GM21367 (cell line): ENCODE measurements around the gene SH2D3A.
"Not testable (repeated sequence)": the region's sequence is repeated elsewhere in the genome, so short reads cannot be mapped to it uniquely, and the experiment has no call there.

ENCODE experiments used
- ATAC-seq: cut with Tn5 transposase; IDR thresholded peaks from one replicate; pipeline ENCODE4 v1.9.1; 2021; ENCODE audit not compliant: unreplicated experiment

SH2D3A gene

DNA sequence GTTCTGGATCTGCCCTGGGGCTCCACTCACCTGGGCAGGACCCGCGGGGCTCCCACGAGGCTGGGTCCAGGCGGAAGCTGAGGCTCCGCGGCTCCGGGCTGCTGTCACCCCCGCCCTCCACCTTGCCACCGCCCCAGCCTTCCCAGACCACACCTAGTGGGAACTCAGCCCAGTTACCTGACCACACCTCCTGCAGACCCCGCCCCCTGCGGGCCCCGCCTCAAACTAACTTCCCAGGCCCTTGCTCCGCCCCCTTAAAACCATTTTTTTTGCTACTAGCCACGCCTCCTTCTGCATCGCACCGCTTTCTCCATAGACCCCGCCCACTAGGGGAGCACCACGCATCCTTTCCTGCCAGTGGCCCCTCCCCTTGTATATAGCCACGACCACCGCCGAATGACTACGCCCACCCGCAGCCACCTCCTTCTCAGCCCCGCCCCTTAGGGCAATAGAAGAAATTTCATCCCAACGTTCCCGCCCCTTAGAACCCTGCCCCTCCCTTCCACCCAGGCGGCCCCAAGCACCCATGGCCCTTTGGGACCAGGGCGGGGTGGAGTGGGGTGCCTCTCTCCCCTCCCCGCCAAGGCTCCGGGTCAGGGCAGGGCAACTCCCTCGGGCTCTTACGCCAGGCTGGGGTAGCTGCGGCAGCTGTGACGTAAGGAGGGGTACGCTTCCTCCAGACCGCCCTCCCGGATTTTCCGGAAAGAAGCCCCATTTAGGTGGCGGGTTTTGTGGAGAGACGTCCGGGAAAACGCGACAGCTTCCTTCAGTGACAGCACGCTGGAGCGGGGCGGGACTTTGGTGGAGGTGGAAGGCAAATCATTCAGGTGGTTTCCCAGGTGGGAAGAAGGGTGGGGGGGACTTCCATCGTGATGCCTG, at the start of gene SH2D3A:
Gene SH2D3A (minus strand): TSS at position 79 of the 879 bp plus-strand sequence. CDS start 3,687 bp downstream, outside the sequence.
- ATAC-seq = peak; percentile 46

DNA sequence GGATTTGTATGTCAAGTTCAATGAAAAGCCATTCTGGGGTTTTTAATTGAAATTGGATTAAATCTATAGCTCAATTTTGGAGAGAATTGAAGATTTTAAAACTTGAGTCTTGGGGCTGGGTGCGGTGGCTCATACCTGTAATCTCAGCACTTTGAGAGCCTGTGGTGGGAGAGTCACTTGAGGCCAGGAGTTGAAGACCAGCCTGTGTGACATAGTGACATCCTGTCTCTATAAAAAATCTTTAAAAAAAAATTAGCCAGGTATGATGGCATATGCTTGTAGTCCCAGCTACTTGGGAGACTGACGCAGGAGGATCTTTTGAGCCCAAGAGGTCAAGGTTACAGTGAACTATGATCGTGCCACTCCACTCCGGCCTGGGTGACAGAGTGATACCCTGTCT, 46.4 kb upstream of the SH2D3A start:
- ATAC-seq = no peak

DNA sequence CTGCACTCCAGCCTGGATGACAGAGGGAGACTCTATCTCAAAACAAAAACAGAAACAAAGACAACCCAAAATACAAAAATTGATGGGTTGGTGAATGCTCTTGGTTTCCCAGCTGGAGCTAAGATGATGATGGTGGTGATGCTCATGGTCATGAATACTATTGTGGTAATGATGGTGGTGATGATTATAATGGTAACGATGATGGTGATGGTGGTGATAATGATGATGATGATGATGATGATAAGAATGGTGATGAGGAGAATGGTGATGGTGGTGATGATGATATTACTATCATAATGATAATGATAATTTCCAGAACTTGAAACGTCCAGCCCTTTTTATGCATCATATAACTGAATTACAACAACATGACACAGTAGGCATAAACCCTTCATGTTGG, 45.4 kb upstream of the SH2D3A start:
- ATAC-seq = no peak

DNA sequence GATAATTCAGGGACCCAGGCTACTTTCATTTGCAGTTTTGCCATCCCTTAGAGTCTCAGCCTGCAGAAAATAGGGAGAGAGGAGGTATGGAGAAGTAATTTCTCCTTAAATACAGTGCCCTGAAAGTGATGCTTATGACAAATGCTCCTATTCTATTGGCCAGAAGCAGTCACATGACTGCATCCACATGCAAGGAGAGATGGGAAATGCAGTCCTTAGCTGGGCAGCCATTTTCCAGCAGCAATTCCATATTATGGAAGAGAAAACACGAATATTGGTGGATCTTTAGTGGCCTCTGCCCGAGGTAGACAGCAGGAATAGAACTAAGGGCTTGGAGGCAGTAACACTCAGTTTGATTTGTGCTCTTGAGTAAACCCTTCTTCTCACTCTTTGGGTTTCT, 44.7 kb upstream of the SH2D3A start:
- no peak for ATAC-seq

DNA sequence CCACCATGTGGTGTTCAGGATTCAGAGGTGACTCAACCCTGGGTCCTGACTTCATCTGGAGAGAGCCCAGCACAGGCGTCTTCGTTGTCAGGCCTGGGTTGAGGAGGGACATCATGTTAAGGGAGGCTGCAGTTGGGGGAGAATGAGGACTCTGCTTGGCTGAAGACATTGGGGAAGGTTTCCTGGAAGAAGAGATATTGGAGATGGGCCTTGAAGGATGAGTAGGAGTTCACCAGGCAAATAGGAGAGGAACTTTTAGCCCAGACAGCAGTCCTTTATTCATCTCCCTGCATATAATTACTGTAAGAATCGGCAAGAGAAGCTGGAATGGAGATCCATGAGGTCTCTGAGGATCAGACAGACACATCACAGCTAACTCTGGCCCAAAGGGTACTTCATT, 44.1 kb upstream of the SH2D3A start:
- ATAC-seq = no peak

DNA sequence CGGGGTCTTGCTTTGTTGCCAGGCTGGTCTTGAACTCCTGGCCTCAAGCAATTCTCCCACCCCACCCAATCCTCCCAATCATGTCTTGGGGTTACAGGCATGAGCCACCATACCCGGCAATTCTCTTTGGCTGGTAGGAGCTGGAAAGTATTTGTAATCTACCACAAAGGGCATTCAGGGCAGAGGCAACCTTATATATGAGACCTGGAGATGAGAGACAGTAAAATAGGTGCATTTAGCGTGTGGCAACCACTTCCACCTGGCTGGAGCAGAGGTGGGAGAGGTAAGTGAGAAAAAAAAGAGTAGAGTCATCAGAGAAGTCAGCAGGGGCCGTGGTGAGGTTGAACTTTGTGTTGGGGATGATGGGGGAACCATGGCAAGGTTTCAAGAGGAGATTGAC, 42.0 kb upstream of the SH2D3A start:
- ATAC-seq = no peak

DNA sequence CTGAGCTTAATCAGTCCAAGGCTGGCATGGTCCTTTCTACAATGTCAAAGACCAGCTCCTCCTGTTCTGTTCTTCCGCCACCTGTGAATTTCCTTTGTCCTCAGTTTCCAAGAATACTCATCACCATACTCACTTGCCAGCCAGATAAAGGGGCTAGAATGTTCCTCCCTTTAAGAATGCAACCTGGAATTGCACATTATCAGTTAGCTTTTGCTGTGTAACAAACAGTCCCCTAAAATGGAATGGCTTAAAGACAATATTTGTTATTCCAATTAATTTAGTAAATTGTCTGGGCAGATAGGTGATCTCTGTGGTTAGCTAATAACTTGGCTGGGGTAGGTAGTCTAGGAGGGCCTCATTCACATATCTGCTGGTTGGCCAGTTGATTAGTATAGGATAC, 41.3 kb upstream of the SH2D3A start:
- no peak for ATAC-seq

DNA sequence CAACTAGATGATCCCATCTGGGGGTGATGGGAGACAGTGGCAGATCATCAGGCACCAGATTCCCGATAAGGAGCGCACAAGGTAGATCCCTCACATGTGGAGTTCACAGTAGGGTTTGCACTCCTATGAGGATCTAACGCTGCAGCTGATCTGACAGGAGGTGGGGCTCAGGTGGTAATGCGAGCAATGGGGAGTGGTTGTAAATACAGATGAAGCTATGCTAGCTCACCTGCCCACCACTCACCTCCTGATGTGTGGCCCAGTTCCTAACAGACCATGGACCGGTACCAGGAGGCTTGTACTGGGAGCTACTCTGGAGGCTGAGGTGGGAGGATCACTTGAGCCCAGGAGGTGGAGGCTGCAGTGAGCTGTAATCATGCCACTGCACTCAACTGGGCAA, 40.1 kb upstream of the SH2D3A start:
- no peak for ATAC-seq

DNA sequence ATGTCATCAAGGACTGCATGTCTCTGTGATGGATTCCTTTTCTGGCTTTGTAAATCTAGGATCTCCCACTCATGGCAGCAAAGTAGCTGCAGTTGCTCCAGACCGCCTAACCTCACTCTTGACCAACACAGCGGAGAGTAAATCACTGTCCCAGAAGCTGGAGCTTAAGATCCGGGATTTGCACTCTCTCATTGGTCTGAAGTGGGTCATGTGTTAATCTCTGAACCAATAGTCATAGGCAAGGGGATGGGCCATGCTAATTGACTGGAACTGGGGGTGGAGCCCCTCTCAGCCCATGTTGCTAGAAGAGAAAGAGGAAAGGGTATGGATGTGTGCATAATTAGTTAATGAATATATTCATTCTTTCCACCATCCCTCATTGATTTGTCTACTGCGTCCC, 39.3 kb upstream of the SH2D3A start:
- ATAC-seq = no peak

DNA sequence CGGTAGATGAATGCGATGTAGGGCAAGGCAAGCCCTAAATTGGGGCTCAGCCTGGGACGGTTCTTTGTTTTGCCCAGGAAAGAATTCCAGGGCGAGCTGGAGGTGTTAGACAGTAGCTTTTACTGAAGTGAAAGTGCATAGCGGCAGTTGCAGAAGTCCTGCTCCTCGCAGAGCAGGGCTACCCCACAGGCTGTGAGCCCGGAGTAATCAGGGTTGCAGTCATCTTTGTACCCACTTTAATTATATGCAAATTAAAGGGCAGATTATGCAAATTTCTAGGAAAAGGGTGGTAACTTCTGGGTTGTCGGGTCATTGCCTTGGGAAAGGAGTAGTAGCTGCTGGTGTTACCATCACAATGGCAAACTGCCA, 35.8 kb upstream of the SH2D3A start:
- ATAC-seq = no peak

DNA sequence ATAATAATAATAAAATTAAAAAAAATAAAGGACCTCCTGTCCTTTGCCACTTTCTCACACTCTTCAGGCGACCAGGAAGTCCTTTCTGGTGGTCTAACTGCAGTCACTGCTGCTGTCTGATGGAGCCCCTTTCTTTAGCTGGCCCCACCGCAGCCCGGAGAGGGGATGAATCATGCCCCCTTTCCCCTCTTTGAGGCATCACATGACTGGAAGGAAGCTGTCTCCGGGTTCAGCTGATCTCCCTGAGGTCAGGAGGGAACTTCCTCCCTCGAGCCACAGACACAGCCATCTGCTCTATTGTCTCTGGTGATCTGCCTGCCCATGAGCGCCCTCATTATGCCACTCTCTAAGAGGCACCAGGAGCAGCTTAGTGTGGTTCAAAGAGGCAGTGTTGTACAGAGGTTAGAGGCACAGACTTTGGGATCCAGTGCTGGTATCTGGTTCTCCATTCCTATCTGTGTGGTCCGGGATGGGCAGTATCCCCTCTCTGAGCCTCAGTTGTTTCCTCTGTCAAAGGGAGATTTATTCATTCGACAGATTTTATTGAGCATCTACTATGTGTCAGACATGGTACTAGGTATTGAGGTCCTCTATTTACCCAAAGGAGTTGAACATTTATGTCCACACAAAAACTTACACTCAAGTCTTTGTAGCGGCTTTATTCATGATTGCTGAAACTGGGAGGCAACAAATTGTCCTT, 35.3 kb upstream of the SH2D3A start:
- peak; percentile 43 for ATAC-seq

DNA sequence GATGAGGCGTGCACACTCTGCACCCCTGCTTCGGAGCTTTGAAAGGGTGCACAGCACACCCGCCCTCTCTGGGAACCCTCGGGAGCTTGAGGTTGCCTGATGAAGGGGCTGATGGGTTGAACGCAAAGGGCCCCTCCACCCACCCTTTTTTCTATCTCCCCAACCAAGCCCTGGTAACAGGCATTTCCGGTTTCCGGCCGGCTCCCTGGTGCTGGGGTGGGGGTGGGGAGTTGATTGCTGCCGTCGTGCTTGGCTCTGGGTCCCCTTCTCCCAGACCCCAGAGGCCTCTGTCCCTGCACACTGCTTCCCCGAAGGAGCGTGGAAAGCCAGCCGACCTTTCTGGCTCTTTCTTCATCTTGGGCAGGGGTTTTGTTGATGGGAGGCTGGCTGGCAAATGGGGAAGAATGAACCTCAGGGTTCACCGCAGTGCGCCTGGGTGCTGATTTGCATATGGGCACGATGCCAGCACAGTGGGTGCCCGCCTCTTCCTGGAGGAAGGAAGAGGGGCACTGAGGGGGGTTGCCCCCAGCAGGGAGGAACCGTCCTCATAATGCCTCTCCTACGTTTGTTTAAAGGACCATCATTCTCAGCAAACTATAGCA, 34.4 kb upstream of the SH2D3A start:
- no peak for ATAC-seq

DNA sequence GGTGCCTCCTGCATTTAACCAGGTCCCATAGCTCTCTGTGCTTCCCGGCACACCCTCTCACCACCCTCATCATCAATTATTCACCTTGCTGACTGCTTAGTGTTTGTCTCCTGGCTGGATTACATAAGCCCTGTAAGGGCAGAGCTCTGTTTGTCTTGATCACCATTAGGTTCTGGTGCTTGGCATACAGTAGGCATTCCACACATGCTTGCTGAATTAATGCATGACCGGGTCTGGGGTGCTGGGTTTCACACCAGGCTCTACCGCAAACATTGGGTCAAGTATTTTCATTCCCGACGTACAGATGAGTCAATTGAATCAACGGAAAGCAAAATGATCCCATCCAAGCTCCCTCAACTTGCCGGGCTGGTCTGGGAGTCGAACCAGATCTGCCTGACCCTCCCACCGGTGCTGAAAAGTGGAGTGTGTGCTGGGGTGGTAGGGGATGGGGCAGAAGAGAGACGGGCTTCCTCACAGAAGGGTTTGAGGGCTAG, 33.8 kb upstream of the SH2D3A start:
- ATAC-seq = no peak

DNA sequence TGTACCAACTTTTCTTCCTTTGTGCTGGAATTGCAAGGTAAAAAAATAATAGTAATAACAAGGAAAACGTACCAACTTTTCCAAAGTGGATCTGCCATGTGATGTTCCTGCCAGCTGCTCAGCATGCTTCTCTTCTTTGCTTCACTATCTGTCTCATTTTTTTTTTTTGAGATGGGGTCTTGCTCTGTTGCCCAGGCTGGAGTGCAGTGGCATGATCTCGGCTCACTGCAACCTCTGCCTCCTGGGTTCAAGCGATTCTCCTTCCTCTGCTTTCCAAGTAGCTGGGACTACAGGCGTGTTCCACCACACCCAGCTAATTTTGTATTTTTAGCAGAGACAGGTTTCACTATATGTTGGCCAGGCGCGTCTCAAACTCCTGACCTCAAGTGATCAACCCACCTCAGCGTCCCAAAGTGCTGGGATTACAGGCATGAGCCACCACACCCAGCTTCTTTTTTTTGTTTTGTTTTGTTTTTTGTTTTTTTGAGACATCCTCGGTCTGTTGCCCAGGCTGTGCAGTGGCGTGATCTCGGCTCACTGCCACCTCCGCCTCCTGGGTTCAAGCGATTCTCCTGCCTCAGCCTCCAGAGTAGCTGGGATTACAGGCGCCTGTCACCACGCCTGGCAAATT, 33.0 kb upstream of the SH2D3A start:
- not testable (repeated sequence) for ATAC-seq

DNA sequence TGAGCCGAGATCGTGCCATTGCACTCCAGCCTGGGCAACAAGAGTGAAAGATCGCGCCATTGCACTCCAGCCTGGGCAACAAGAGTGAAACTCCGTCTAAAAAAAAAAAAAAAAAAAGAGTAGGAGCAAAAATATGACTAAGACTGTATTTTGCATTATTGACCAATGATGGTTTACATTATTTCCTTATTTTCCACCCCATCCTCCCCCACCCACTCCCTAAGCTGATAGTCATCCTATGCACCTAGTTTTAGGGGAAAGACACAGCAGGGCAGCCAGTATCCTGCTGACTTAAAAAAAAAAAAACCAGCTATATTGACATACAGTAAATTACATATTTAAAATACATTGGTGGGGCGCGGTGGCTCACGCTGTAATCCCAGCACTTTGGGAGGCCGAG, 30.4 kb upstream of the SH2D3A start:
- ATAC-seq = no peak

DNA sequence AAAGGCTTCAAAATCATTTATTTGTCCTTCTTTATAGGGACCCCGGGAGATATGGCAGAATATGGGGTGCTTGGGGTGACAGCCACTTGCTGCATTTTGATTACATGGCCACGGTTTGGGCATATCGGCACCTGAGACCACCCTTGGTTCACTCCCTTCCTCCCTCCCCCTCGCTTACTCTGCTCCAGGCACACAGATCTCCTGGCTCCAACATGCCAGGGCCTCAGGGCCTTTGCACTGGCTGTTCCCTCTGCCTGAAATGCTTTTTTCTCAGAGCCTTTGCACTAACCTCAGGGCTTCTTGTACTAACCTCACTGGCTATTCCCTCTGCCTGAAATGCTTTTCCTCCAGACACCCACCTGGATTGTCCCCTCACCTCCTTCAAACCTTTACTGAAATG, 29.0 kb upstream of the SH2D3A start:
- ATAC-seq = no peak

DNA sequence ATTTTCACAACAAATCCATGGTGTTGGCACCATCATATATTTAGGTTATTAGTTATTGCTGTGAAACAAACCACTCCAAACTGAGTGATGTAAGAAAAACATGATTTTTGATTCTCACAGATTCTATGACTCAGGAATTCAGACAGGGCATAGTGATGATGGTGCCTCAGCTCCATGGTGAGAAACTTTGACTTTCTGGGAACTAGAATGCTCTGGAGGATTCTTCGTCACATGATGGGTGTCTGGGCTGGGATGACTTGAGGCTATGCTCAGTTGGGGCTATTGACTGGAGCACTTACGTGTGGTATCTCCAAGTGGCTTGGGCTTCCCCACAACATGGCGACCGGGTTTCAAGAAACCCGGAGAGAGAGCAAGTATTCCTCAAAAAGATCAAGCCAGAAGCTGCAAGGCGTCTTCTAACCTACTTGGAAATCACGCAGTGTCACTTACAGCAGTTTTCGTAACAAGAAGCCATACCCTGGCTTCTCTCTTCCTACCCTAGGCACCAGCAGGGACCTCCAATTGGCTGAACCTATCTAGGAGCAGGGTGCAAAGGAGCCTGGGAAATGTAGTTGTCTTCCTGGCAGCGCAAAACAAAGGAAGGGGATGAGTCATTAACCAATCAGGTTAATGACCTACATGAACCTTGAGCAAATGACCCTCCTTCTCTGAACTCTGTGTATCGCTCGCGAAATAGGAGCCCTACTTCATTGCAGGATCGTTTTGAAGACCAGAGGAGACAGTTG, 27.6 kb upstream of the SH2D3A start:
- no peak for ATAC-seq

DNA sequence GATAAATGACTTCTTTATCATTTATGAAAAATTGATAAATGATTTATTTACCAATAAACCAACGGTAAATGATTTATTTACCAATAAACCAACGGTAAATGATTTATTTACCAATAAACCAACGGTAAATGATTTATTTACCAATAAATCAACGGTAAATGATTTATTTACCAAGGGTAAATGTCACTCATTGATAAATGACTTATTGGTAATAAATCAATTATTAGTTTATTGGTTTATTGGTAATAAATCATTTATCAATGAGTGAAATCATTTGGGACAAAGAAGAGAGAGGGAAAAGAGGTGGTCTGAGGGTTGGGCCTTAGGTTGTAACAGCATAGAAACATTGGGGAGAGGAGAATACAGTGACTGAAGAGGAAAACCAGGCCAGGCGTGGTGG, 26.7 kb upstream of the SH2D3A start:
- ATAC-seq = no peak

DNA sequence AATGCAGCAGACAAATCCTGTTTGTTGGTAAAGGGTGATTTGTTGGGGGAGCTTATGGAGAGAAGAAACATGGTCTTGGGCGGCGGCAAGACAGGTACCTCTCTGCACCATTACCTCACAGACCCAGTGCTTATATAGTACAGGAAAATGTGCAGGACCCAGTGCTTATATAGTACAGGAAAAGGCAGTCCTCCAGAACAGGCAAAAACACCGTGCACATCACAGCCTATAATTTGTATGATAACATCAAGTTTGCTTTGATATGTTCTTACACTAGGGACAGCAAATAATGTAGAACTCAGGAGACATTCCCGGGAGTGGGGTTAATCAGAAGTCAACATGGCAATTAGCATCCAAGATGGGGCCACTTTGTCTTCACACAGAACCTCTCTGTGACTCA, 26.2 kb upstream of the SH2D3A start:
- ATAC-seq = no peak

DNA sequence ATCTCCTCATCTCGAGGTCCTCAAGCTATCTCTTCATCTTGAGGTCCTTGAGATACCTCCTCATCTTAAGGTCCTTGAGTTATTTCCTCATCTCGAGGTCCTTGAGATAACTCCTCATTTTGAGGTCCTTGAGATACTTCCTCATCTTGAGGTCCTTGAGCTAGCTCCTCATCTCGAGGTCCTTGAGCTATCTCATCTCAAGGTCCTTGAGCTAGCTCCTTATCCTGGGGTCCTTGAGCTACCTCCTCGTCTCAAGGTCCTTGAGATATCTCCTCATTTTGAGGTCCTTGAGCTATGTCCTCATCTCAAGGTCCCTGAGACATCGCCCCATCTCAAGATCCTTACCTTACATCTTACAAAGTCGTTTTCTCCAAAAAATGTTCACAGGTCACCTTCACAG, 24.0 kb upstream of the SH2D3A start:
- ATAC-seq = no peak
